ENCODE data around the gene RRP1. TPM values are rescaled to one million over a fixed set of nuclear protein-coding genes. Genes with fewer than 3 reads are reported as not detected.

Gene RRP1
- total and polyA plus RNA-seq, 2 of the 13 experiments (the other 11 are each of a cell fraction or from before 2014, with no cell fraction given), result 20.1 to 35.1 TPM

DNA sequence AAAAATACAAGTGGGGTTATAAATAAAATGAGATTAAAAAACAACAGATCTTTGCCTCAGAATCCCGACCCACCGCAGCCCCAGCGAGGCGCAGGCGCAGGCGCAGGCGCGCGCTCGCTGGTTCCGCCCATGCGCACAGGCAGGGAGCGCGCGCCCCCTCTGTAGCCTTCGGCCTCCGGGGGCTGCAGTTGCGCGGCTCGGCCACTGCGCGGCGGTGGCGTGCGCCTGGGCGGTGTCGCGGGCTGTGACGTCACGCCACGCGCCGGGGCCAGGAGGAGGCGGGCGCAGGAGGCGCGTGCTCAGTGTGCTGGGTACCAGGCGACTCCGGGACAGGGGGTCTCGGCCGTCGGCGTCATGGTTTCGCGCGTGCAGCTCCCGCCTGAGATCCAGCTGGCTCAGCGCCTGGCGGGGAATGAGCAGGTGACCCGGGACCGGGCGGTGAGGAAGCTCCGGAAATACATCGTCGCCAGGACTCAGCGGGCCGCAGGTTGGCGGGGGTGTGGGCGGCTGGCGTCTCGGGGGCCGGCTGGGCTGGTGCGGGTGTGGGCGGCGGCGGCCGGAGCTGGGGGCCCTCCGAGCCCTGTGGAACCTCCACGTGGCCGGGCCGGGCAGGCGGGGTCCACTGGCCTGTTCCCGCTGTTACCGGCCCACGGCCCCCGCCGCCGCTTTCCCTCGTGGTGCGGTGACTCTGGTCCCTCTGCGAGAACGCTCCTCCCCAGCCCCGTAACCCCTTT, at the start of gene RRP1 (continued):
- TF ChIP-seq, protein P1, sequence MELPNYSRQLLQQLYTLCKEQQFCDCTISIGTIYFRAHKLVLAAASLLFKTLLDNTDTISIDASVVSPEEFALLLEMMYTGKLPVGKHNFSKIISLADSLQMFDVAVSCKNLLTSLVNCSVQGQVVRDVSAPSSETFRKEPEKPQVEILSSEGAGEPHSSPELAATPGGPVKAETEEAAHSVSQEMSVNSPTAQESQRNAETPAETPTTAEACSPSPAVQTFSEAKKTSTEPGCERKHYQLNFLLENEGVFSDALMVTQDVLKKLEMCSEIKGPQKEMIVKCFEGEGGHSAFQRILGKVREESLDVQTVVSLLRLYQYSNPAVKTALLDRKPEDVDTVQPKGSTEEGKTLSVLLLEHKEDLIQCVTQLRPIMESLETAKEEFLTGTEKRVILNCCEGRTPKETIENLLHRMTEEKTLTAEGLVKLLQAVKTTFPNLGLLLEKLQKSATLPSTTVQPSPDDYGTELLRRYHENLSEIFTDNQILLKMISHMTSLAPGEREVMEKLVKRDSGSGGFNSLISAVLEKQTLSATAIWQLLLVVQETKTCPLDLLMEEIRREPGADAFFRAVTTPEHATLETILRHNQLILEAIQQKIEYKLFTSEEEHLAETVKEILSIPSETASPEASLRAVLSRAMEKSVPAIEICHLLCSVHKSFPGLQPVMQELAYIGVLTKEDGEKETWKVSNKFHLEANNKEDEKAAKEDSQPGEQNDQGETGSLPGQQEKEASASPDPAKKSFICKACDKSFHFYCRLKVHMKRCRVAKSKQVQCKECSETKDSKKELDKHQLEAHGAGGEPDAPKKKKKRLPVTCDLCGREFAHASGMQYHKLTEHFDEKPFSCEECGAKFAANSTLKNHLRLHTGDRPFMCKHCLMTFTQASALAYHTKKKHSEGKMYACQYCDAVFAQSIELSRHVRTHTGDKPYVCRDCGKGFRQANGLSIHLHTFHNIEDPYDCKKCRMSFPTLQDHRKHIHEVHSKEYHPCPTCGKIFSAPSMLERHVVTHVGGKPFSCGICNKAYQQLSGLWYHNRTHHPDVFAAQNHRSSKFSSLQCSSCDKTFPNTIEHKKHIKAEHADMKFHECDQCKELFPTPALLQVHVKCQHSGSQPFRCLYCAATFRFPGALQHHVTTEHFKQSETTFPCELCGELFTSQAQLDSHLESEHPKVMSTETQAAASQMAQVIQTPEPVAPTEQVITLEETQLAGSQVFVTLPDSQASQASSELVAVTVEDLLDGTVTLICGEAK (IDR thresholded peaks at IDR 0.05), result no peak
- TF ChIP-seq, protein P1 (CRISPR knock-in tag; IDR thresholded peaks at IDR 0.05), result no peak; the same call in 1 of the 2 replicates
- TF ChIP-seq ZMAT3 (CRISPR knock-in tag; conservative IDR thresholded peaks at IDR 0.05), result peak; percentile 74; the same call in 1 of the 2 replicates
- no peak for TF ChIP-seq DPF2 (CRISPR knock-in tag; IDR thresholded peaks at IDR 0.05; ENCODE audit: borderline replicate concordance, low read depth)
- TF ChIP-seq, protein P2, sequence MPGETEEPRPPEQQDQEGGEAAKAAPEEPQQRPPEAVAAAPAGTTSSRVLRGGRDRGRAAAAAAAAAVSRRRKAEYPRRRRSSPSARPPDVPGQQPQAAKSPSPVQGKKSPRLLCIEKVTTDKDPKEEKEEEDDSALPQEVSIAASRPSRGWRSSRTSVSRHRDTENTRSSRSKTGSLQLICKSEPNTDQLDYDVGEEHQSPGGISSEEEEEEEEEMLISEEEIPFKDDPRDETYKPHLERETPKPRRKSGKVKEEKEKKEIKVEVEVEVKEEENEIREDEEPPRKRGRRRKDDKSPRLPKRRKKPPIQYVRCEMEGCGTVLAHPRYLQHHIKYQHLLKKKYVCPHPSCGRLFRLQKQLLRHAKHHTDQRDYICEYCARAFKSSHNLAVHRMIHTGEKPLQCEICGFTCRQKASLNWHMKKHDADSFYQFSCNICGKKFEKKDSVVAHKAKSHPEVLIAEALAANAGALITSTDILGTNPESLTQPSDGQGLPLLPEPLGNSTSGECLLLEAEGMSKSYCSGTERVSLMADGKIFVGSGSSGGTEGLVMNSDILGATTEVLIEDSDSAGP (CRISPR knock-in tag; IDR thresholded peaks at IDR 0.05; ENCODE audit: borderline replicate concordance), result peak; percentile 68
- 0 out of 2 replicates have a peak, but pooled peaks have one; percentile 16 for TF ChIP-seq CHD2 (IDR thresholded peaks at IDR 0.05; ENCODE audit: low read depth, low read length)
- peak; percentile 96 for TF ChIP-seq ZFP82 (CRISPR knock-in tag; IDR thresholded peaks at IDR 0.05; ENCODE audit: borderline replicate concordance)
- 0 out of 2 replicates have a peak, but pooled peaks have one; percentile 40 for TF ChIP-seq ZNF362 (CRISPR knock-in tag; IDR thresholded peaks at IDR 0.05; ENCODE audit: borderline replicate concordance)
- TF ChIP-seq ZNF543 (CRISPR knock-in tag; IDR thresholded peaks at IDR 0.05), result no peak; the same call in 1 of the 2 replicates
- 0 out of 2 replicates have a peak, but pooled peaks have one; percentile 32 for TF ChIP-seq HOXA9 (CRISPR knock-in tag; IDR thresholded peaks at IDR 0.05; ENCODE audit: borderline replicate concordance)
- TF ChIP-seq ZNF253 (CRISPR knock-in tag; IDR thresholded peaks at IDR 0.05; ENCODE audit: borderline replicate concordance), result 0 out of 2 replicates have a peak, but pooled peaks have one; percentile 20
- peak; percentile 94 for TF ChIP-seq ZNF850 (CRISPR knock-in tag; conservative IDR thresholded peaks at IDR 0.05)
- no peak for TF ChIP-seq JARID2 (CRISPR knock-in tag; IDR thresholded peaks at IDR 0.05; ENCODE audit: insufficient replicate concordance)
- TF ChIP-seq MBD4 (IDR thresholded peaks at IDR 0.05; ENCODE audit: borderline replicate concordance, low read length), result no peak
- TF ChIP-seq ZNF547 (CRISPR knock-in tag; IDR thresholded peaks at IDR 0.05), result peak; percentile 85; the same call in 1 of the 2 replicates
- peak; percentile 54; the same call in 1 of the 2 replicates for TF ChIP-seq MLX (CRISPR knock-in tag; IDR thresholded peaks at IDR 0.05)
